WTC11 (cell line): ENCODE data around the gene RBM39.

Source experiments
- ESRRA ChIP-seq: sonication (generic); formaldehyde crosslinking; IDR thresholded peaks from 2 replicates; pipeline ENCODE4 v1.8.1; 2022; ENCODE audit warnings: mild to moderate bottlenecking, missing genetic modification reagents, borderline replicate concordance
- KAT7 ChIP-seq: sonication (generic); formaldehyde crosslinking; IDR thresholded peaks from 2 replicates; pipeline ENCODE4 v1.8.1; 2023; ENCODE audit warnings: missing genetic modification reagents, mild to moderate bottlenecking, borderline replicate concordance
- ZNF396 ChIP-seq: fragments of 250-450 bp; sonication (Bioruptor Pico); IDR thresholded peaks from 2 replicates; pipeline ENCODE4 v1.8.0; 2021; ENCODE audit warnings: mild to moderate bottlenecking, moderate library complexity, borderline replicate concordance
- TF ChIP-seq, protein P1 (sequence below): fragments of 200-600 bp; IDR thresholded peaks from 2 replicates; pipeline ENCODE4 v1.8.0; 2022; ENCODE audit warnings: antibody characterized with exemption

DNA sequence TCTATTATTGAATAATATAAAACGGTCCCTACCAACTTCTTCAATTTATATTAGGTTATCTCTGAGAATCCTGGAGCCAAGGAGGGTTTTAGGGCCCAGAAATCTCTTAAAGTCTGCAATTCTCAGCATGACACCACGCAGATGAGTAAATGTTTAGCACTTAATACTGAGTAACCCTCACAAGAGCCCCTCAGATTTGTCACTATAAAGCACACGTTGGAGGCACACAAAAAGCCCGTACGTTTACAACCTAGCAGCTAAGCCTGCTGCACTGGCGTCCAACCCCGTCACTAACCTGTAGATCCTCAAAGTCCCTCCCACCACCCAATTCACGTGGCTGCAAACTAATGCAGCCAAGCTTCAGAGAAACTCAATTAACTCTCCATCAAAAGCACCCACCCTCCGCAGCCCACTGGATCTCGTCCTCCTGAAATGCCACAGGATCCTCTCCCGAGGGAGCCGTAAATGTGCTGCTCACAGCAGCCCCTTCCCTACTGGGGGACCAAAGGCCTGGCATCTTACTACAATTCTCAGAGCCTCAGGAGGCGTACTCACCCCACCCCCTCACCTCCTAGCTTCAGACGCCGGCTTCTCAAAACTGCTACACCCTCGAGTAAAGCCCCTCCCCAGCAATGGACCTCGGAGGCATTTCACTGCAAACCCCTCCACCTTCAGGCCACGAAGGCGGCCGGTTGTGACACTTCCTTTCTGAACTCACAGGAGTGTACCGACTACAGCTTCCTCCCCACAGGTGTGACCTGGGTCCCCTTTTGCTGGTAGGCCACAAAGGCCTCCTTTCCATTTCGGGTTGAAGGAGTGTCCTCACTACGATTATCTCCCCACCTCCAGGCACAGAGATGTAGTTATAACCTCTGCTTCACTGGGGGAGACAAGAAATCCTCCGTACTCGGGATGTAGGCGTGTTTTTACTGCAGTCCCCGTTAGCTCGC lies 78.3 kb downstream of the RBM39 start:
- TF ChIP-seq, protein P1, sequence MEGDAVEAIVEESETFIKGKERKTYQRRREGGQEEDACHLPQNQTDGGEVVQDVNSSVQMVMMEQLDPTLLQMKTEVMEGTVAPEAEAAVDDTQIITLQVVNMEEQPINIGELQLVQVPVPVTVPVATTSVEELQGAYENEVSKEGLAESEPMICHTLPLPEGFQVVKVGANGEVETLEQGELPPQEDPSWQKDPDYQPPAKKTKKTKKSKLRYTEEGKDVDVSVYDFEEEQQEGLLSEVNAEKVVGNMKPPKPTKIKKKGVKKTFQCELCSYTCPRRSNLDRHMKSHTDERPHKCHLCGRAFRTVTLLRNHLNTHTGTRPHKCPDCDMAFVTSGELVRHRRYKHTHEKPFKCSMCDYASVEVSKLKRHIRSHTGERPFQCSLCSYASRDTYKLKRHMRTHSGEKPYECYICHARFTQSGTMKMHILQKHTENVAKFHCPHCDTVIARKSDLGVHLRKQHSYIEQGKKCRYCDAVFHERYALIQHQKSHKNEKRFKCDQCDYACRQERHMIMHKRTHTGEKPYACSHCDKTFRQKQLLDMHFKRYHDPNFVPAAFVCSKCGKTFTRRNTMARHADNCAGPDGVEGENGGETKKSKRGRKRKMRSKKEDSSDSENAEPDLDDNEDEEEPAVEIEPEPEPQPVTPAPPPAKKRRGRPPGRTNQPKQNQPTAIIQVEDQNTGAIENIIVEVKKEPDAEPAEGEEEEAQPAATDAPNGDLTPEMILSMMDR, result no peak
- TF ChIP-seq KAT7 (CRISPR knock-in tag) (no peak), ESRRA (CRISPR knock-in tag) (no peak), ZNF396 (CRISPR knock-in tag) (no peak)
